ENCODE results near the gene MTX3.

- TF ChIP-seq CTCF (conservative IDR thresholded peaks at IDR 0.05; ENCODE audit: low read depth, low read length): no peak
- TF ChIP-seq EZH2phosphoT487 (IDR thresholded peaks at IDR 0.05; ENCODE audit: borderline replicate concordance, low read length): no peak
Observed at GRCh38 chr5:79973996-79974395, 17.1 kb downstream of the MTX3 start.

All from PC-3 (cell line).